Activated CD8-positive, alpha-beta memory T cell treated with anti-CD3 and anti-CD28 coated beads for 36 hours (primary cell): ENCODE data around the gene ABCB4. TPM values are rescaled to one million over a fixed set of nuclear protein-coding genes. Genes with fewer than 3 reads are reported as not detected.

Experiments
- CTCF ChIA-PET: fragments of 350-600 bp; sonication (Branson Sonifier 250); formaldehyde crosslinking; loops from one replicate; lab custom pipeline; 2021; ENCODE audit warnings: antibody characterized with exemption; lab: Charles Lee
- POLR2A ChIA-PET: fragments of 350-600 bp; sonication (Branson Sonifier 250); formaldehyde crosslinking; loops from one replicate; lab custom pipeline; 2021; ENCODE audit warnings: antibody characterized with exemption; lab: Charles Lee
- total RNA-seq, 2 experiments: library from RNA; stranded (reverse); gene quantifications; one replicate each; pipeline ENCODE4 v1.2.3, GENCODE V29; 2021

Gene ABCB4
- total RNA-seq, 2 experiments from 2014 or later = 0.15 to 0.30 TPM

DNA sequence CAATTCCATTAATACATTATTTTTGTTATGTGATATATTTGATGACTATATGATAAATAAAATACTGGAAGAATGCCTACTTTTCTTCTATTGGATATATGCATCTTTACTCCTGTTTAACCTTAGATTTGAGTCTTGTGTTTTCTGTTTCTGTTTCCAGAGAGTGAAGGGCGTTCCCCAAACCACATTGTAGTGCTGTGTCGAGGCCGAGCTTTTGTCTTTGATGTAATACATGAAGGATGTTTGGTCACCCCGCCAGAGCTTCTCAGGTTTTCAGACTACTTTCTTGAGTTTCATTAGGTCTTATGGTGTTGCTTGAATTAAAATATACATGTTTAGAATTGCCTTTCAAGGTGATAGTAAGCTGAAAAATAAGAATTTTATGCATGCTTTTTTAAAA, 106.3 kb downstream of the ABCB4 start:
- ChIA-PET CTCF (no interaction called here), POLR2A (no interaction called here)

- ChIA-PET POLR2A (no interaction called here), CTCF (no interaction called here)
These were observed 111.2 kb downstream of the ABCB4 start for GRCh38 chr7:87364246-87364645.

GRCh38 chr7:87363342-87363741, 112.1 kb downstream of the ABCB4 start:
- POLR2A ChIA-PET = no interaction called here
- CTCF ChIA-PET = no interaction called here

DNA sequence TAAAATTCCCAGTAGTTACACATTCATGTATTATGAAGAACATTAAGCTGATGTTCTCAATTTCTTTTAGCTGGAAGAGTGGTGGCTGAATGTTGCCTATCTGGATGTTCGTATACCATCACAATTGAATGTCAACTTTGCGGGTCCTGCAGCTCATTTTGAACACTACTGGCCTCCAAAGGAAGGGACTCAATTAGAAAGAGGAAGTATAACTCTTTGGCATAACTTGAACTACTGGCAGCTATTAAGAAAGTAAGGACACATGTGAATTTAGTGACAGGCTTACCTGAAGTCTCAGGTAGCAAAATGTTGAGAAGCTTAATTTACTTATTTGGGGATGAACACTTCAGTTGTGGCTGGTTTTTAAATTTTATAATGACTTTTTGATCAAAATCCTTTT, 114.2 kb downstream of the ABCB4 start:
- POLR2A ChIA-PET = no interaction called here
- CTCF ChIA-PET = no interaction called here

DNA sequence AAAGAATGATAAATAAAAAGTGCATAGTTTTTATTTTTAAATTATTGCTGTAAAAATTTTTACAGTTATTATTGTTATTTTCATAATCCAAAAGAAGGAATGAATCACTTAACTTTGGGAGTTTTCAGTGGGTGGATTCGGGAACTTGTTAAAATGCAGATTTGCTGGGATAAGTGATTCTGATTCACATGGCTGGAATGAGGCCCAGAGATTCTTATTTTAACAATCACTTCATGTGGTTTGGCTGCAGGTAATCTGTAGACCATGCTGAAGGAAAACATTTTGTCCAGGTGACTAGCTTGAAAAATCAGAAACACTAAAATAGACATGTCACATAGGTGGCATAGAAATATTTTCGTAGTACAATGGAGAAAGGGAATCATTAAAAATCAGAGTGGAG, 116.1 kb downstream of the ABCB4 start:
- ChIA-PET POLR2A (no interaction called here), CTCF (no interaction called here)

- ChIA-PET POLR2A (no interaction called here), CTCF (no interaction called here)
These were observed 119.0 kb downstream of the ABCB4 start for GRCh38 chr7:87356448-87356847.

DNA sequence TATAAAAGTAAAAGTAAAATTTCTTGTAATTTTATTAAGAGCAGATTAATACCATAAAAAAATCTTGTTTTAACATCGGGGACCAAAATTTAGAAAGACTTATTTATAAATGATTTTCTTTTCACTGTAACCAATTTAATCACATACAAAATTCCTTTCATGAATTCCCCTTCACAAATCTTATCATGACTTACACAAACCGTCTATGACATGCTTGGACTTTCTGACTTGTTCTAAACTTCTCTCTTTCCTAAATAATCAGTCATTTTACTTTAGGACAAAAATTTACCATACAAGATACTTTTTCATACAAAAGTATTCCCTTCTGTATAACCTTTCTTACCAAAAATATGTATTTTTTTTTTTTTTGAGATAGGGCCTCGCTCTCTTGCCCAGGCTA, 120.7 kb downstream of the ABCB4 start:
- POLR2A ChIA-PET = no interaction called here
- CTCF ChIA-PET = no interaction called here

Other genes with a start within 250 kb of the ABCB4 start
- 1 to 10 TPM; 7.3 to 8.6 TPM for gene CROT, start 130.0 kb downstream of the ABCB4 start, total RNA-seq
- gene ABCB1, start 125.2 kb upstream of the ABCB4 start, total RNA-seq = 10 to 100 TPM; 16.0 to 19.7 TPM
- under 1 TPM; 0.75 to 0.89 TPM for gene RUNDC3B, start 152.7 kb upstream of the ABCB4 start, total RNA-seq